Measurements from ENCODE around the gene KIT.

DNA sequence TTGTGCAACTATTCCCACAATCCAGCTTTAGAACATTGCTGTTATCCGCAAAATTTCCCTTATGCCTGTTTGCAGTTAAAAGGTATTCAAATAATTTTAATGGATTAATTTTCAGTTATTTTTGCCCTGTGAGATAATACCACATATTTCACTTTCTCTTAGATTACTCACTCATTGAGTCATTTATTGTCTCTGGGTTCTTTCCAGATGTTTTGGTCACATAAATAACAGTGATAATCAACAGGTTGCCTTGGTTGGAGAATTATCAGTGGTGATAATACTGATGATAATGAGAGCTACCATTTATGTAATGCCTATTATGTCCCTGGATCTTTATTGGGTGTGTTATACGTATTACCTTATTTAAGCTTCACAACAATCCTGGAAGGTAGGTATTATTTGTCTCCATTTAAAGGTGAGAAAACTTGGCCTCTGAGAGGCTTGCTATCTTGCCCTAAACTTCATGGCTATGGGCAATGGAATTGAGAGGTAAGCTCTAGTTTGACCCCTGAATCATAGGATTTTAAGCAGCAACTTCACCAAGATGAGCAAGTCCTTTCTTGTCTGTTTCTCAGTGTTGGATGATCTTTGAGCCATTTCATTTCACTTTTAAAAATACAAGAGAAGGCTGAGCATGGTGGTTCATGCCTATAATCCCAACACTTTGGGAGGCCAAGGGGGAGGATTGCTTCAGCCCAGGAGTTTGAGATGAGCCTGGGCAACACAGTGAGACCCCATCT, 87.4 kb downstream of the KIT start:
- TF ChIP-seq, protein P1, sequence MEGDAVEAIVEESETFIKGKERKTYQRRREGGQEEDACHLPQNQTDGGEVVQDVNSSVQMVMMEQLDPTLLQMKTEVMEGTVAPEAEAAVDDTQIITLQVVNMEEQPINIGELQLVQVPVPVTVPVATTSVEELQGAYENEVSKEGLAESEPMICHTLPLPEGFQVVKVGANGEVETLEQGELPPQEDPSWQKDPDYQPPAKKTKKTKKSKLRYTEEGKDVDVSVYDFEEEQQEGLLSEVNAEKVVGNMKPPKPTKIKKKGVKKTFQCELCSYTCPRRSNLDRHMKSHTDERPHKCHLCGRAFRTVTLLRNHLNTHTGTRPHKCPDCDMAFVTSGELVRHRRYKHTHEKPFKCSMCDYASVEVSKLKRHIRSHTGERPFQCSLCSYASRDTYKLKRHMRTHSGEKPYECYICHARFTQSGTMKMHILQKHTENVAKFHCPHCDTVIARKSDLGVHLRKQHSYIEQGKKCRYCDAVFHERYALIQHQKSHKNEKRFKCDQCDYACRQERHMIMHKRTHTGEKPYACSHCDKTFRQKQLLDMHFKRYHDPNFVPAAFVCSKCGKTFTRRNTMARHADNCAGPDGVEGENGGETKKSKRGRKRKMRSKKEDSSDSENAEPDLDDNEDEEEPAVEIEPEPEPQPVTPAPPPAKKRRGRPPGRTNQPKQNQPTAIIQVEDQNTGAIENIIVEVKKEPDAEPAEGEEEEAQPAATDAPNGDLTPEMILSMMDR (IDR thresholded peaks at IDR 0.05 in 2 of 3, conservative IDR thresholded peaks at IDR 0.05 in 1 of 3; ENCODE audit: borderline replicate concordance in 1 of 3, insufficient read depth in 1 of 3, low read depth in 2 of 3, low read length in 2 of 3) = no peak
- TF ChIP-seq POLR2A (IDR thresholded peaks at IDR 0.05; ENCODE audit: borderline replicate concordance, extremely low read depth, insufficient read depth, insufficient read length) (no peak), RAD21 (IDR thresholded peaks at IDR 0.05; ENCODE audit: low read depth) (no peak), CEBPB (IDR thresholded peaks at IDR 0.05; ENCODE audit: low read depth) (no peak), POLR2AphosphoS5 (IDR thresholded peaks at IDR 0.05; ENCODE audit: low read depth, low read length) (no peak), SIN3A (IDR thresholded peaks at IDR 0.05; ENCODE audit: low read depth) (no peak)
- TF ChIP-seq, protein P2, sequence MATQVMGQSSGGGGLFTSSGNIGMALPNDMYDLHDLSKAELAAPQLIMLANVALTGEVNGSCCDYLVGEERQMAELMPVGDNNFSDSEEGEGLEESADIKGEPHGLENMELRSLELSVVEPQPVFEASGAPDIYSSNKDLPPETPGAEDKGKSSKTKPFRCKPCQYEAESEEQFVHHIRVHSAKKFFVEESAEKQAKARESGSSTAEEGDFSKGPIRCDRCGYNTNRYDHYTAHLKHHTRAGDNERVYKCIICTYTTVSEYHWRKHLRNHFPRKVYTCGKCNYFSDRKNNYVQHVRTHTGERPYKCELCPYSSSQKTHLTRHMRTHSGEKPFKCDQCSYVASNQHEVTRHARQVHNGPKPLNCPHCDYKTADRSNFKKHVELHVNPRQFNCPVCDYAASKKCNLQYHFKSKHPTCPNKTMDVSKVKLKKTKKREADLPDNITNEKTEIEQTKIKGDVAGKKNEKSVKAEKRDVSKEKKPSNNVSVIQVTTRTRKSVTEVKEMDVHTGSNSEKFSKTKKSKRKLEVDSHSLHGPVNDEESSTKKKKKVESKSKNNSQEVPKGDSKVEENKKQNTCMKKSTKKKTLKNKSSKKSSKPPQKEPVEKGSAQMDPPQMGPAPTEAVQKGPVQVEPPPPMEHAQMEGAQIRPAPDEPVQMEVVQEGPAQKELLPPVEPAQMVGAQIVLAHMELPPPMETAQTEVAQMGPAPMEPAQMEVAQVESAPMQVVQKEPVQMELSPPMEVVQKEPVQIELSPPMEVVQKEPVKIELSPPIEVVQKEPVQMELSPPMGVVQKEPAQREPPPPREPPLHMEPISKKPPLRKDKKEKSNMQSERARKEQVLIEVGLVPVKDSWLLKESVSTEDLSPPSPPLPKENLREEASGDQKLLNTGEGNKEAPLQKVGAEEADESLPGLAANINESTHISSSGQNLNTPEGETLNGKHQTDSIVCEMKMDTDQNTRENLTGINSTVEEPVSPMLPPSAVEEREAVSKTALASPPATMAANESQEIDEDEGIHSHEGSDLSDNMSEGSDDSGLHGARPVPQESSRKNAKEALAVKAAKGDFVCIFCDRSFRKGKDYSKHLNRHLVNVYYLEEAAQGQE (IDR thresholded peaks at IDR 0.05; ENCODE audit: low read depth) = no peak

Measured in HCT116 (cell line).